HL-60 (cell line): Measurements from ENCODE around the gene POLE2.

Experiments
- POLR2AphosphoS5 ChIP-seq: IDR thresholded peaks from 2 replicates; pipeline ENCODE4 v1.6.1; 2012; ENCODE audit warnings: low read depth
- REST ChIP-seq: IDR thresholded peaks from 2 replicates; pipeline ENCODE4 v1.6.1; 2012; ENCODE audit warnings: low read depth; ENCODE audit not compliant: insufficient replicate concordance
- SPI1 ChIP-seq: IDR thresholded peaks from 2 replicates; pipeline ENCODE4 v1.6.1; 2012; ENCODE audit warnings: low read depth, mild to moderate bottlenecking, borderline replicate concordance
- TF ChIP-seq, protein P1 (sequence below): IDR thresholded peaks from one replicate; pipeline ENCODE4 v1.5.1; 2011; ENCODE audit warnings: low read length, control low read depth, inconsistent platforms; ENCODE audit not compliant: insufficient read depth

DNA sequence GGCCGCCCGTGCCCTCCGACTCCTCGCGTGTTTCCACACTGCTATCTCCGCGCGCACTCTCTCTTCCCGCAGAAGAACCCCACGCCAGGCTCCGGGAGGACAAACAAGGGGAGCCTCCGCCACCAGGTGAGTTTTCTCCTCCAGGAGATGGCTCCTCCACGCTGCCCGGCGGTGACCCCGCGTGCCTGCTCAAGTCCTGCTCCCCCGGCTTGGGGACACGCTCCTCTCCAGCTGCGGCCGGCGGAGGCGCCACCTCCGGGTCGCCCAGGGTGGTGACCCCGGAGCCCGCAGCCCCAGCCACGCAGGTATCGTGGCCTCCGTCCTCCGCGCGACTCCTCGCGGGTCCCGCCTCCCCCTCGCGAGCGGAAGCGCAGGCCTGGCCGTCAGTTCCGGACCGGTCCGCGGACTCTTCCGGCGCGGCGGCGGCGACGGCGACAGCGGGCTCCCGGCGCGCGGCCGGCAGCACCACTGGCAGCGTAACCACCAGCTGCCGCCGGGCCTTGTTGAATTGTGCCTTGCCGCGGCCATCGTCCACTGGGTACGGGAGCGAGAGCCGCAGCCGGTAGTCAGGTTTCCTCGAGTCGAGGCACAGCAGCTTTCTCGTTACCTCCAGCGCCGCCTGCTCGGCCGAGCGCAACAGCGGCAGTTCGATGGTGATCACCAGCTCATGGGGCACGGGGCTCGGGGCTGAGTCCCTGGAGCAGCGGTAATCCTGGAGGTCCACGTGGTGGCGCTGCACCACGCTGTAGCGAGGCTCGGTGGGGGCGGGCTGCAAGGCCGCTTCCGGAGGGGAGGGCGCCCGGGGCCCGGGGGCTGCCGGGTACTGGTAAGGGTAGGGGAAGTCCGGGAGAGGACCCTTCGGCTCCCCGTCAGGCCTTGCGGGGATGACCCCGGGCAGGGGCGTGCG, 54.1 kb downstream of the POLE2 start:
- TF ChIP-seq, protein P1, sequence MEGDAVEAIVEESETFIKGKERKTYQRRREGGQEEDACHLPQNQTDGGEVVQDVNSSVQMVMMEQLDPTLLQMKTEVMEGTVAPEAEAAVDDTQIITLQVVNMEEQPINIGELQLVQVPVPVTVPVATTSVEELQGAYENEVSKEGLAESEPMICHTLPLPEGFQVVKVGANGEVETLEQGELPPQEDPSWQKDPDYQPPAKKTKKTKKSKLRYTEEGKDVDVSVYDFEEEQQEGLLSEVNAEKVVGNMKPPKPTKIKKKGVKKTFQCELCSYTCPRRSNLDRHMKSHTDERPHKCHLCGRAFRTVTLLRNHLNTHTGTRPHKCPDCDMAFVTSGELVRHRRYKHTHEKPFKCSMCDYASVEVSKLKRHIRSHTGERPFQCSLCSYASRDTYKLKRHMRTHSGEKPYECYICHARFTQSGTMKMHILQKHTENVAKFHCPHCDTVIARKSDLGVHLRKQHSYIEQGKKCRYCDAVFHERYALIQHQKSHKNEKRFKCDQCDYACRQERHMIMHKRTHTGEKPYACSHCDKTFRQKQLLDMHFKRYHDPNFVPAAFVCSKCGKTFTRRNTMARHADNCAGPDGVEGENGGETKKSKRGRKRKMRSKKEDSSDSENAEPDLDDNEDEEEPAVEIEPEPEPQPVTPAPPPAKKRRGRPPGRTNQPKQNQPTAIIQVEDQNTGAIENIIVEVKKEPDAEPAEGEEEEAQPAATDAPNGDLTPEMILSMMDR = peak; percentile 62
- no peak for TF ChIP-seq REST
- TF ChIP-seq SPI1 = peak; percentile 32; the same call in 1 of the 2 replicates
- peak; percentile 89 for TF ChIP-seq POLR2AphosphoS5
